ENCODE measurements around the gene MYRFL.

The MYRFL gene

DNA sequence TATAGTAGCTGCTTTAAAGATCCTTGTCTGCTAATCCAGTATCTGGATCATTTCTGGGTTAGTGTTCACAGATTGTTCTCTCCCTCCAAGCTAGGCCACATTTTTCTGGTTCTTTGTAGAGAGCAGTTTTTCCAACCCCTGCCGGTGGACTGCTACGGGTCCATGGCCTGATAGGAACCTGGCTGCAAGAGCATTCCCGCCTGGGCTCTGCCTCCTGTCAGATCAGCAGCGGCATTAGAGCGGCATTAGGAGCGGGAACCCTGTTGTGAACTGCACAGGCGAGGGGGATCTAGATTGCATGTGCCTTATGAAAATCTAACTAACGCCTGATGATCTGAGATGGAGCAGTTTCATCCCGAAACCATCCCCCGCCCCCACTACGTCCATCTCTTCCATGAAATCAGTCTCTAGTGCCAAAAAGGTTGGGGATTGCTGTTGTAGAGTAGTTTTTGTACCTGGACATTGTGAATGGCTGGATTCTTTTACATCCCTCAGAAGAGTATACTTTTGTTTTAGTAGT is 50.4 kb downstream of the MYRFL start:
- Histone ChIP-seq H3K18ac (ENCODE audit: low read depth in 1 of 2, low read length in 2 of 2) (no peak overlapping the region), H2AFZ (ENCODE audit: low read depth, low read length) (no peak overlapping the region), H4K8ac (ENCODE audit: low read length) (no peak overlapping the region), H3K4me3 (ENCODE audit: insufficient read depth in 1 of 2, low read depth in 1 of 2, low read length in 2 of 2) (no peak overlapping the region), H3K23ac (ENCODE audit: low read length in 2 of 2) (no peak overlapping the region), H2BK5ac (ENCODE audit: low read depth, low read length, poor library complexity, severe bottlenecking) (no peak overlapping the region), H2BK12ac (ENCODE audit: low read length in 2 of 2) (no peak overlapping the region), H3K36me3 (ENCODE audit: control insufficient read depth in 1 of 2, insufficient read depth in 2 of 2, low read depth in 1 of 2, low read length in 2 of 2) (no peaks in the 10 kb centered on the region), H3K14ac (ENCODE audit: low read length in 2 of 2) (no peak overlapping the region), H3K27ac (ENCODE audit: low read length, poor library complexity, severe bottlenecking) (no peak overlapping the region), H2BK15ac (ENCODE audit: low read depth, poor library complexity, severe bottlenecking) (no peak overlapping the region), H2AK5ac (ENCODE audit: low read length, severe bottlenecking) (no peak overlapping the region), H3K27me3 (ENCODE audit: control insufficient read depth in 1 of 2, insufficient read depth in 1 of 2, low read length in 2 of 2) (no peaks in the 10 kb centered on the region), H3K4ac (ENCODE audit: low read depth in 1 of 2, low read length in 2 of 2) (no peak overlapping the region), H3K9ac (ENCODE audit: low read length) (peak overlapping the region; percentile 41), H3K79me1 (replicated peaks; ENCODE audit: low read length, poor library complexity, severe bottlenecking) (no peaks in the 10 kb centered on the region), H3K9me3 (ENCODE audit: control insufficient read depth, low read length) (no peaks in the 10 kb centered on the region), H4K91ac (ENCODE audit: low read length) (no peak overlapping the region), H3K4me2 (ENCODE audit: low read length, poor library complexity, severe bottlenecking) (no peak overlapping the region), H2BK120ac (ENCODE audit: low read depth, low read length) (no peak overlapping the region), H3K4me1 (ENCODE audit: control insufficient read depth, insufficient read depth, low read depth, low read length) (peaks cover 4% of the 10 kb centered on the region)
- WGBS: 91% methylated on average over 7 of the region's 11 CpGs
- DNase-seq: no peak

DNA sequence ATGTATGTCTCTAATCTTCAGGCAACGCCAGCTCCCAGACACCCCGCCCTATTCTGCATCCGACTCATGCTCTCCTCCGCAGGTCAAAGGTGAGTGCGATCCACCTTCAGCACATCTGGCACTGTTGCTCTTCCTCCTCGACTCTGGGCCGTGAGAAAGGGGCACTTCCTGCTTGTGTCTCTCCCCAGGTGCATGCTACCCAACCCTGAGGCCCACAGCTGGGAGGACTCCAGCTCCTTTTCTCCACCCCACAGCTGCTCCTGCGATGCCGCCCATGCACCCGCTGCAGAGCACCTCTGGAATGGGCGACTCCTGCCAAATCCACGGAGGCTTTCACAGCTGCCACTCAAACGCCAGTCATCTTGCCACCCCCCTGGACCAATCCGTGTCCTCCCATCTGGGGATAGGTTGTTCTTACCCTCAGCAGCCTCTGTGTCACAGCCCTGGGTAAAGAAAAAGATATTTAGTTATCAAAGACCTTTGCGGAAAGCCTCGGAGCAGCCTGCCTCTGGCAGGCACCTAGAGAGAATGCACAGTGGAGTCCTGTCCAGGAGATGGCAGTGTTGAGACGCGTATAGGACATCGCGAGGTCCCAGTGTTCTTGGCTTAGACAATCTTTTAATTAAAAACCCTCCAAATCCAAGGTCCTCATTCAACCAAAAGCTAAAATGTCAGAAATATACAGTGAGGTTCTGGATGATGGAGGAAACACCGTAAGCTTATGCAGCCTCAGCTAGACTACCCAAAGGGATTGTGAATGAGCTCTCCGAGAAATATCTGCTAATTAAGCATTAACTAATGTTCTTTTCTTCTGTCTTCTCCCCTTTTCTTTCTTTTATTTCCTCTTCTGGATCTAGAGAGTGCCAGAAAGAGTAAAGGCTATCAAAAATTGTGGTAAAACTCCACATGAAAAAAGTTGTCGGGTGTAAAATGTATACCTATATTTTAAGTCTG is 54.3 kb downstream of the MYRFL start:
- H3K79me1 ChIP-seq (replicated peaks; ENCODE audit: low read length, poor library complexity, severe bottlenecking): no peaks in the 10 kb centered on the region
- no peak overlapping the region for H3K4ac ChIP-seq (ENCODE audit: low read depth in 1 of 2, low read length in 2 of 2)
- peak overlapping the region in 1 of 2 experiments; percentile 67 for H3K4me3 ChIP-seq (ENCODE audit: insufficient read depth in 1 of 2, low read depth in 1 of 2, low read length in 2 of 2)
- no peaks in the 10 kb centered on the region for H3K36me3 ChIP-seq (ENCODE audit: control insufficient read depth in 1 of 2, insufficient read depth in 2 of 2, low read depth in 1 of 2, low read length in 2 of 2)
- no peak overlapping the region for H2AFZ ChIP-seq (ENCODE audit: low read depth, low read length)
- no peak overlapping the region for H3K27ac ChIP-seq (ENCODE audit: low read length, poor library complexity, severe bottlenecking)
- no peak overlapping the region for H3K14ac ChIP-seq (ENCODE audit: low read length in 2 of 2)
- H3K4me1 ChIP-seq (ENCODE audit: control insufficient read depth, insufficient read depth, low read depth, low read length): peaks cover 6% of the 10 kb centered on the region
- H3K9me3 ChIP-seq (ENCODE audit: control insufficient read depth, low read length): no peaks in the 10 kb centered on the region
- H2BK15ac ChIP-seq (ENCODE audit: low read depth, poor library complexity, severe bottlenecking): no peak overlapping the region
- peak overlapping the region; percentile 71 for H3K9ac ChIP-seq (ENCODE audit: low read length)
- no peak overlapping the region for H4K8ac ChIP-seq (ENCODE audit: low read length)
- no peak overlapping the region for H3K4me2 ChIP-seq (ENCODE audit: low read length, poor library complexity, severe bottlenecking)
- H2AK5ac ChIP-seq (ENCODE audit: low read length, severe bottlenecking): no peak overlapping the region
- H3K18ac ChIP-seq (ENCODE audit: low read depth in 1 of 2, low read length in 2 of 2): no peak overlapping the region
- no peak overlapping the region for H3K23ac ChIP-seq (ENCODE audit: low read length in 2 of 2)
- H2BK12ac ChIP-seq (ENCODE audit: low read length in 2 of 2): no peak overlapping the region
- H4K91ac ChIP-seq (ENCODE audit: low read length): no peak overlapping the region
- peaks cover 0 to under 1% of the 10 kb centered on the region in 2 experiments for H3K27me3 ChIP-seq (ENCODE audit: control insufficient read depth in 1 of 2, insufficient read depth in 1 of 2, low read length in 2 of 2)
- no peak overlapping the region for H2BK5ac ChIP-seq (ENCODE audit: low read depth, low read length, poor library complexity, severe bottlenecking)
- WGBS: 46% methylated on average over 19 of the region's 23 CpGs
- H2BK120ac ChIP-seq (ENCODE audit: low read depth, low read length): no peak overlapping the region
- DNase-seq: peak; percentile 71

DNA sequence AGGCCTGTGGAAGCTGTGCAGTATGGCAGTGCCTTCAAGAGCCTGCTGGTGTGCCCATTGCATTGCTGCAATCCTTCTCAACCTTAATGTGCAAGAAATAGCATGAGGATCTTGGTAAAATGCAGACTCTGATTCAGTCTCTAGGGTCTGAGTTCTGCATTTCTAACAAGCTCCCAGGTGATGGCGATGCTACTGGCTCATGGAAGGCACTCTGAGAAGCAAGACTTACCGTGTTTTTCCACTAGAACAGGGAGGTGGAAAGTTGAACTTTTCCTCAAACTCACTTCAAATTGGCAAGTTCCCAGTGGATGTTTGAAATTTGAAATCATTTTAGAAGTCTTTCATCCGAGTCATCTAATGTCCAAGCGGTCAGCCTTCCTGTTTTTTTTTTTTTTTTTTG is 55.5 kb downstream of the MYRFL start:
- Histone ChIP-seq H3K14ac (ENCODE audit: low read length in 2 of 2) (no peak overlapping the region), H3K9me3 (ENCODE audit: control insufficient read depth, low read length) (no peaks in the 10 kb centered on the region), H3K23ac (ENCODE audit: low read length in 2 of 2) (no peak overlapping the region), H2AFZ (ENCODE audit: low read depth, low read length) (no peak overlapping the region), H3K79me1 (replicated peaks; ENCODE audit: low read length, poor library complexity, severe bottlenecking) (no peaks in the 10 kb centered on the region), H2BK5ac (ENCODE audit: low read depth, low read length, poor library complexity, severe bottlenecking) (no peak overlapping the region), H2AK5ac (ENCODE audit: low read length, severe bottlenecking) (peak overlapping the region; percentile 55), H3K36me3 (ENCODE audit: control insufficient read depth in 1 of 2, insufficient read depth in 2 of 2, low read depth in 1 of 2, low read length in 2 of 2) (no peaks in the 10 kb centered on the region), H4K8ac (ENCODE audit: low read length) (no peak overlapping the region), H4K91ac (ENCODE audit: low read length) (no peak overlapping the region), H2BK12ac (ENCODE audit: low read length in 2 of 2) (no peak overlapping the region), H3K4ac (ENCODE audit: low read depth in 1 of 2, low read length in 2 of 2) (no peak overlapping the region), H3K18ac (ENCODE audit: low read depth in 1 of 2, low read length in 2 of 2) (no peak overlapping the region), H2BK15ac (ENCODE audit: low read depth, poor library complexity, severe bottlenecking) (no peak overlapping the region), H3K27me3 (ENCODE audit: control insufficient read depth in 1 of 2, insufficient read depth in 1 of 2, low read length in 2 of 2) (peaks cover 0 to 5% of the 10 kb centered on the region in 2 experiments), H3K9ac (ENCODE audit: low read length) (no peak overlapping the region), H3K27ac (ENCODE audit: low read length, poor library complexity, severe bottlenecking) (no peak overlapping the region), H3K4me2 (ENCODE audit: low read length, poor library complexity, severe bottlenecking) (no peak overlapping the region), H2BK120ac (ENCODE audit: low read depth, low read length) (no peak overlapping the region), H3K4me1 (ENCODE audit: control insufficient read depth, insufficient read depth, low read depth, low read length) (peaks cover 7% of the 10 kb centered on the region), H3K4me3 (ENCODE audit: insufficient read depth in 1 of 2, low read depth in 1 of 2, low read length in 2 of 2) (no peak overlapping the region)
- no peak for DNase-seq
- 63% methylated on average over 3 of the region's 4 CpGs for WGBS

DNA sequence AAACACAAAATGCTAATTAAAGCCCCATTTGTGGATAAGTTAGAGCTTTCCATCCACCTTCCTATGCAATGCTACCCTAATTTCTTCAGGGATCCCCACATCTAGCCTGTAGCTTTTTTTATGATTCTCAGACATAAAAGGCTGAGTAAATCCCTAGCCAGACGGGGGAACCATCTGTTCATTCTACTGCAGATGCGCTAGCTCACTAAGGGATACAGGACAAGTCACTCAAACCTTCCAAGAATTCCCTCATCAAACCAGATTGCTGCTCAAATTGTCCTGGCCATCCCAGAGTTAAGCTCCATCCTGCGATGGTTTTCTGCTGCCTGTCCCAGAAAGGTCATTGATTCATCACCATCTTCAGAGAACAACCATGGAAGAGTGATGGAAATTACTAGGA is 56.7 kb downstream of the MYRFL start:
- Histone ChIP-seq H2BK120ac (ENCODE audit: low read depth, low read length) (no peak overlapping the region), H4K91ac (ENCODE audit: low read length) (no peak overlapping the region), H2AFZ (ENCODE audit: low read depth, low read length) (no peak overlapping the region), H4K8ac (ENCODE audit: low read length) (no peak overlapping the region), H3K9me3 (ENCODE audit: control insufficient read depth, low read length) (no peaks in the 10 kb centered on the region), H3K36me3 (ENCODE audit: control insufficient read depth in 1 of 2, insufficient read depth in 2 of 2, low read depth in 1 of 2, low read length in 2 of 2) (no peaks in the 10 kb centered on the region), H3K18ac (ENCODE audit: low read depth in 1 of 2, low read length in 2 of 2) (no peak overlapping the region), H3K27me3 (ENCODE audit: control insufficient read depth in 1 of 2, insufficient read depth in 1 of 2, low read length in 2 of 2) (peaks cover 0 to 5% of the 10 kb centered on the region in 2 experiments), H3K4me1 (ENCODE audit: control insufficient read depth, insufficient read depth, low read depth, low read length) (peaks cover 14% of the 10 kb centered on the region), H3K79me1 (replicated peaks; ENCODE audit: low read length, poor library complexity, severe bottlenecking) (no peaks in the 10 kb centered on the region), H3K27ac (ENCODE audit: low read length, poor library complexity, severe bottlenecking) (no peak overlapping the region), H2BK15ac (ENCODE audit: low read depth, poor library complexity, severe bottlenecking) (no peak overlapping the region), H3K14ac (ENCODE audit: low read length in 2 of 2) (no peak overlapping the region), H3K23ac (ENCODE audit: low read length in 2 of 2) (no peak overlapping the region), H3K4me3 (ENCODE audit: insufficient read depth in 1 of 2, low read depth in 1 of 2, low read length in 2 of 2) (no peak overlapping the region), H2AK5ac (ENCODE audit: low read length, severe bottlenecking) (peak overlapping the region; percentile 70), H3K4me2 (ENCODE audit: low read length, poor library complexity, severe bottlenecking) (no peak overlapping the region), H3K4ac (ENCODE audit: low read depth in 1 of 2, low read length in 2 of 2) (no peak overlapping the region), H2BK5ac (ENCODE audit: low read depth, low read length, poor library complexity, severe bottlenecking) (no peak overlapping the region), H2BK12ac (ENCODE audit: low read length in 2 of 2) (no peak overlapping the region), H3K9ac (ENCODE audit: low read length) (no peak overlapping the region)
- 95% methylated on average over 3 of the region's 3 CpGs for WGBS
- DNase-seq: no peak
